ENCODE data around the gene TXNL1.
"Not testable (repeated sequence)": the region's sequence is repeated elsewhere in the genome, so short reads cannot be mapped to it uniquely, and the experiment has no call there.

TXNL1 gene

DNA sequence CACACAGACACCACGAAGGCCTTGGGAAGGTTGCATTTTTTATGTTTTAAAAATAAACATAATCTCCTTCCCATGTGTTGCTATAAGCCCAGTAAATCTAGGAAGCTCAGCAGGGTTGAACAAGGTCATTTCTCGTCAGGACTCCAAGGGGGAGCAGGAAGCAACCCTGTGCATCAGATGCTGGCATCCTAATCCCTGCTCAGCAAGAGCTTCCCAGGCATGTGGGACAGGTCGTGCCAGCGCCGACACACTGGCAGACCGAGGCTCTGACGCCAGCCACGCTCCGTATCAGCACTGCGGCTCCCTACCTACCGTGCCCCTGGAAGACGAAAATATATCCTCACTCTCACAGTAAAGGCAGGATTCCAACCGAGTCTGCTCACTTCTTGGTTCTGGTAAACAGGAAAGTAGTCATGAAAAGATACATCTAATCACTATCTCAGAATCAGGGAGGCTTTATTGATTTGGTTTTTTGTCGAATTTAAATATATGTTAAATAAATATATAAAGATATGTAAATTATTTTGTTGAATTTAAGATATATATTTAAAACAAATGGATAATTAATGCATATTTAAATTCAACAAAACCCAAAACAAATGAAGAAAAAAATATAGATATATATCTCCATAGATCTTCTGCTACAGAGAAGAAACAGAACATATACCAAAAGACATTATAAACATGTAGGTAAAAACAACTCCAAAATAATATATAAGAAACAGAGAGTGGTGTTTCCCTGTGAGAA lies 61.4 kb downstream of the TXNL1 start:
- no peak overlapping the region for H4K91ac ChIP-seq (ENCODE audit: low read length)
- peak overlapping the region in 1 of 2 experiments; percentile 93 for H2BK12ac ChIP-seq (ENCODE audit: low read length in 2 of 2)
- no peak overlapping the region for H2BK15ac ChIP-seq (ENCODE audit: low read depth, poor library complexity, severe bottlenecking)
- H2AFZ ChIP-seq (ENCODE audit: low read depth, low read length) = peak overlapping the region; percentile 20
- peaks cover 2% of the 10 kb centered on the region for H3K4me1 ChIP-seq (ENCODE audit: control insufficient read depth, insufficient read depth, low read depth, low read length)
- H2BK5ac ChIP-seq (ENCODE audit: low read depth, low read length, poor library complexity, severe bottlenecking) = no peak overlapping the region
- no peak overlapping the region for H2AK5ac ChIP-seq (ENCODE audit: low read length, severe bottlenecking)
- peaks cover 4% of the 10 kb centered on the region for H3K9me3 ChIP-seq (ENCODE audit: control insufficient read depth, low read length)
- H3K27ac ChIP-seq (ENCODE audit: low read length, poor library complexity, severe bottlenecking) = no peak overlapping the region
- H3K4me3 ChIP-seq (ENCODE audit: insufficient read depth in 1 of 2, low read depth in 1 of 2, low read length in 2 of 2) = no peak overlapping the region
- peak overlapping the region; percentile 29 for H4K8ac ChIP-seq (ENCODE audit: low read length)
- no peaks in the 10 kb centered on the region for H3K27me3 ChIP-seq (ENCODE audit: control insufficient read depth in 1 of 2, insufficient read depth in 1 of 2, low read length in 2 of 2)
- DNase-seq = peak; percentile 6
- no peak overlapping the region for H3K14ac ChIP-seq (ENCODE audit: low read length in 2 of 2)
- WGBS = 38% methylated on average over 7 of the region's 14 CpGs
- H3K79me1 ChIP-seq (replicated peaks; ENCODE audit: low read length, poor library complexity, severe bottlenecking) = no peaks in the 10 kb centered on the region
- peak overlapping the region; percentile 52 for H3K4me2 ChIP-seq (ENCODE audit: low read length, poor library complexity, severe bottlenecking)
- no peaks in the 10 kb centered on the region for H3K36me3 ChIP-seq (ENCODE audit: control insufficient read depth in 1 of 2, insufficient read depth in 2 of 2, low read depth in 1 of 2, low read length in 2 of 2)
- no peak overlapping the region for H3K4ac ChIP-seq (ENCODE audit: low read depth in 1 of 2, low read length in 2 of 2)
- H3K23ac ChIP-seq (ENCODE audit: low read length in 2 of 2) = no peak overlapping the region
- H2BK120ac ChIP-seq (ENCODE audit: low read depth, low read length) = no peak overlapping the region
- no peak overlapping the region for H3K18ac ChIP-seq (ENCODE audit: low read depth in 1 of 2, low read length in 2 of 2)
- H3K9ac ChIP-seq (ENCODE audit: low read length) = peak overlapping the region; percentile 50

DNA sequence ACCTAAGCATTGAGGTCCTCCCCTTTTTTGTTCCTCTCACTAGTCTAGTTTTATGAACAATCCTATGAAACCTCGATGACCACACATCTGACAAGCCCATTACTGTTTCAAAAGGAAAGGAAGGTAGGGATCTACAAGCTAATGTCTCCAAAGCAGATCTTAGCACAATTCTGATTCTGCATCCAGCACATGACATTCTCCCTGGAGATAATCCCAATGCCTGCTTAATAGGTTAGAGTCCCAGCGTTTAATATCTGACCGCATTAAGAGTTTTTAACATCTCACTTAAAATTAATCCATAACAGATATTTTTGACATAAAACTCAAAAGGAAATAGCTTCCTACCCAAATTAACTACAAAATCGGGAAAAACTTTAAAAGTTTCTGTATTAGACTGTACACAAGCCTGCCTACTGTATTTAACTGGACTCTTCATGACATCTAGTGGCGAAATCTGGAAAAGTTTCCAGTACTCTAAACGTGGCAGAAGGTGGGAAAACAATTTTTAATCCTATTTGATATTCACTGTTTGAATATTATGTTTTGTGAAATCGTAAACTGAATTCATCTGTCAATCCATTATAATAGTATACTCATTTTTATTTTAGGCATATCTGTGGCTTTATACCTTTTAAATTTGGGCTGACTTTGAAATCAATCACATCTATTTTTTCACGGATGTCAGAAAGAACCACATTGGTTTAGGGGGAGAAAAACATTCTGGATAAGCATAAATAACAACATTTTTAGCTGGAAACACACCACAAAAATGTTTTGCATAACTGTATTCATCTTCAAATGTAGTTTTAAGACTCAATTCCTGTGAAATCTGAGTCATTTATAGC lies 62.4 kb downstream of the TXNL1 start:
- H3K27ac ChIP-seq (ENCODE audit: low read length, poor library complexity, severe bottlenecking) = no peak overlapping the region
- H3K36me3 ChIP-seq (ENCODE audit: control insufficient read depth in 1 of 2, insufficient read depth in 2 of 2, low read depth in 1 of 2, low read length in 2 of 2) = no peaks in the 10 kb centered on the region
- H2AK5ac ChIP-seq (ENCODE audit: low read length, severe bottlenecking) = no peak overlapping the region
- H3K27me3 ChIP-seq (ENCODE audit: control insufficient read depth in 1 of 2, insufficient read depth in 1 of 2, low read length in 2 of 2) = no peaks in the 10 kb centered on the region
- no peak overlapping the region for H4K91ac ChIP-seq (ENCODE audit: low read length)
- H3K79me1 ChIP-seq (replicated peaks; ENCODE audit: low read length, poor library complexity, severe bottlenecking) = no peaks in the 10 kb centered on the region
- peak overlapping the region in 1 of 2 experiments; percentile 34 for H2BK12ac ChIP-seq (ENCODE audit: low read length in 2 of 2)
- H3K9ac ChIP-seq (ENCODE audit: low read length) = peak overlapping the region; percentile 67
- H3K4me3 ChIP-seq (ENCODE audit: insufficient read depth in 1 of 2, low read depth in 1 of 2, low read length in 2 of 2) = no peak overlapping the region
- H3K4me2 ChIP-seq (ENCODE audit: low read length, poor library complexity, severe bottlenecking) = no peak overlapping the region
- peaks cover 2% of the 10 kb centered on the region for H3K4me1 ChIP-seq (ENCODE audit: control insufficient read depth, insufficient read depth, low read depth, low read length)
- no peak overlapping the region for H3K14ac ChIP-seq (ENCODE audit: low read length in 2 of 2)
- no peak overlapping the region for H4K8ac ChIP-seq (ENCODE audit: low read length)
- H3K4ac ChIP-seq (ENCODE audit: low read depth in 1 of 2, low read length in 2 of 2) = no peak overlapping the region
- no peaks in the 10 kb centered on the region for H3K9me3 ChIP-seq (ENCODE audit: control insufficient read depth, low read length)
- H3K18ac ChIP-seq (ENCODE audit: low read depth in 1 of 2, low read length in 2 of 2) = no peak overlapping the region
- no peak overlapping the region for H2BK15ac ChIP-seq (ENCODE audit: low read depth, poor library complexity, severe bottlenecking)
- no peak overlapping the region for H2BK120ac ChIP-seq (ENCODE audit: low read depth, low read length)
- no peak overlapping the region for H2AFZ ChIP-seq (ENCODE audit: low read depth, low read length)
- peak; percentile 66 for DNase-seq
- 67% methylated on average over 4 of the region's 8 CpGs for WGBS
- no peak overlapping the region for H3K23ac ChIP-seq (ENCODE audit: low read length in 2 of 2)
- no peak overlapping the region for H2BK5ac ChIP-seq (ENCODE audit: low read depth, low read length, poor library complexity, severe bottlenecking)

DNA sequence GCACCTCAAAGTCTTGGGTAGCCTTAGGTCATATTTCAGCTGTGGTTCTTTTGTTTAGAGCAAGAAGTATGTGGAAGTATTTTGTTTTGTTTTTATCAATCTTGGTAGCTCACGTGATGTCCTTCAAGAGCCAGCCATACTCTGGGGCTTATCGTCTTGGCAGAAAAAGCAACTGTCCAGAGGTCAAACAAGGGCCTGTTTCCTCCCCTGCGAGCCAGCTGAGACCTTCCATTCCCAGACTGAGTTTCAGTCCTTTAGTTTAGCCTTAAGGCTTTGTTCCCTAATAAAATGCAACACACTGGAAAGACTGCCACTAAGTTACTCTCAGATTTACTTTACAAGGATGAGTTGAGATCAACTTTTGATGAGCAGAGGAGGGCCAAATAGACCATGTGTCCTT lies 63.5 kb downstream of the TXNL1 start:
- Histone ChIP-seq H3K14ac (ENCODE audit: low read length in 2 of 2) (no peak overlapping the region), H2BK5ac (ENCODE audit: low read depth, low read length, poor library complexity, severe bottlenecking) (no peak overlapping the region), H3K27me3 (ENCODE audit: control insufficient read depth in 1 of 2, insufficient read depth in 1 of 2, low read length in 2 of 2) (no peaks in the 10 kb centered on the region), H3K4me3 (ENCODE audit: insufficient read depth in 1 of 2, low read depth in 1 of 2, low read length in 2 of 2) (no peak overlapping the region), H3K23ac (ENCODE audit: low read length in 2 of 2) (no peak overlapping the region), H3K79me1 (replicated peaks; ENCODE audit: low read length, poor library complexity, severe bottlenecking) (no peaks in the 10 kb centered on the region), H2BK15ac (ENCODE audit: low read depth, poor library complexity, severe bottlenecking) (no peak overlapping the region), H2AFZ (ENCODE audit: low read depth, low read length) (no peak overlapping the region), H3K18ac (ENCODE audit: low read depth in 1 of 2, low read length in 2 of 2) (no peak overlapping the region), H3K4me1 (ENCODE audit: control insufficient read depth, insufficient read depth, low read depth, low read length) (peaks cover 2% of the 10 kb centered on the region), H3K36me3 (ENCODE audit: control insufficient read depth in 1 of 2, insufficient read depth in 2 of 2, low read depth in 1 of 2, low read length in 2 of 2) (no peaks in the 10 kb centered on the region), H2BK120ac (ENCODE audit: low read depth, low read length) (no peak overlapping the region), H3K4me2 (ENCODE audit: low read length, poor library complexity, severe bottlenecking) (no peak overlapping the region), H2AK5ac (ENCODE audit: low read length, severe bottlenecking) (no peak overlapping the region), H3K9me3 (ENCODE audit: control insufficient read depth, low read length) (no peaks in the 10 kb centered on the region), H2BK12ac (ENCODE audit: low read length in 2 of 2) (no peak overlapping the region), H3K9ac (ENCODE audit: low read length) (peak overlapping the region; percentile 67), H3K27ac (ENCODE audit: low read length, poor library complexity, severe bottlenecking) (no peak overlapping the region), H3K4ac (ENCODE audit: low read depth in 1 of 2, low read length in 2 of 2) (no peak overlapping the region), H4K8ac (ENCODE audit: low read length) (no peak overlapping the region), H4K91ac (ENCODE audit: low read length) (no peak overlapping the region)
- 41% methylated on average over 3 of the region's 3 CpGs for WGBS
- DNase-seq = peak; percentile 21

DNA sequence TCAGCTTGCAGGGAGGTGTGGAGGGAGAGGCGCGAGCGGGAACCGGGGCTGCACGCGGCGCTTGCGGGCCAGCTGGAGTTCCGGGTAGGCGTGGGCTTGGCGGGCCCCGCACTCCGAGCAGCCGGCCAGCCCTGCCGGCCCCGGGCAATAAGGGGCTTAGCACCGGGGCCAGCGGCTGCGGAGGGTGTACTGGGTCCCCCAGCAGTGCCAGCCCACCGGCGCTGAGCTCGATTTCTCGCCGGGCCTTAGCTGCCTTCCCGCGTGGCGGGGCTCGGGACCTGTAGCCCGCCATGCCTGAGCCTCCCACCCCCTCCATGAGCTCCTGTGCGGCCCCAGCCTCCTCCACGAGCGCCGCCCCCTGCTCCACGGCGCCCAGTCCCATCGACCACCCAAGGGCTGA lies 66.1 kb downstream of the TXNL1 start:
- H3K23ac ChIP-seq (ENCODE audit: low read length in 2 of 2) = not testable (repeated sequence)

More for the DNA sequence above, 66.1 kb downstream of the TXNL1 start:
- not testable (repeated sequence) for DNase-seq; H3K9me3 ChIP-seq (ENCODE audit: control insufficient read depth, low read length); H4K8ac ChIP-seq (ENCODE audit: low read length); H3K79me1 ChIP-seq (replicated peaks; ENCODE audit: low read length, poor library complexity, severe bottlenecking); H2BK15ac ChIP-seq (ENCODE audit: low read depth, poor library complexity, severe bottlenecking); H3K14ac ChIP-seq (ENCODE audit: low read length in 2 of 2); H2BK12ac ChIP-seq (ENCODE audit: low read length in 2 of 2); H4K91ac ChIP-seq (ENCODE audit: low read length); H3K18ac ChIP-seq (ENCODE audit: low read depth in 1 of 2, low read length in 2 of 2); H3K4me1 ChIP-seq (ENCODE audit: control insufficient read depth, insufficient read depth, low read depth, low read length); H3K9ac ChIP-seq (ENCODE audit: low read length); H3K27me3 ChIP-seq (ENCODE audit: control insufficient read depth in 1 of 2, insufficient read depth in 1 of 2, low read length in 2 of 2); H3K4ac ChIP-seq (ENCODE audit: low read depth in 1 of 2, low read length in 2 of 2); H3K27ac ChIP-seq (ENCODE audit: low read length, poor library complexity, severe bottlenecking); H3K36me3 ChIP-seq (ENCODE audit: control insufficient read depth in 1 of 2, insufficient read depth in 2 of 2, low read depth in 1 of 2, low read length in 2 of 2); H2AFZ ChIP-seq (ENCODE audit: low read depth, low read length); H3K4me3 ChIP-seq (ENCODE audit: insufficient read depth in 1 of 2, low read depth in 1 of 2, low read length in 2 of 2); H3K4me2 ChIP-seq (ENCODE audit: low read length, poor library complexity, severe bottlenecking); H2AK5ac ChIP-seq (ENCODE audit: low read length, severe bottlenecking); H2BK5ac ChIP-seq (ENCODE audit: low read depth, low read length, poor library complexity, severe bottlenecking); H2BK120ac ChIP-seq (ENCODE audit: low read depth, low read length)
- WGBS = 98% methylated on average over 24 of the region's 36 CpGs

Measured in mesenchymal stem cell (in vitro differentiated cells and primary cell).